IMR-90 (cell line): ENCODE measurements around the gene MUSTN1. TPM values are rescaled to one million over a fixed set of nuclear protein-coding genes. Genes with fewer than 3 reads are reported as not detected.
A peak's percentile ranks its signal among the peaks of the same experiment; 100 is the strongest.

Experiments used
- ATAC-seq: fragments of 200-7000 bp; cut with Tn5 transposase; 2 replicates; pipeline ENCODE4 v1.9.1; 2020; ENCODE audit warnings: low read depth, mild to moderate bottlenecking, moderate library complexity
- BruUV-seq: library from RNA; stranded (reverse); fragments of 400-500 nt; replicated peaks from 2 replicates; lab custom pipeline; 2021; lab: Mats Ljungman, UMichigan
- CTCF ChIA-PET: fragments of 300-600 bp; formaldehyde crosslinking; extraction: SDS; loops from one replicate; lab custom pipeline; 2021; ENCODE audit warnings: antibody characterized with exemption; lab: Yijun Ruan, JAX
- POLR2A ChIA-PET: fragments of 300-600 bp; sonication (Branson Sonifier 250); formaldehyde crosslinking; loops from one replicate; lab custom pipeline; 2022; ENCODE audit warnings: antibody characterized with exemption; ENCODE audit not compliant: unreplicated experiment; lab: Charles Lee
- DNase-seq: peaks from one replicate; pipeline ENCODE4 v3.0.0; 2013
- H2AFZ ChIP-seq: replicated peaks from 2 replicates; pipeline ENCODE3; 2013; ENCODE audit warnings: low read length, mild to moderate bottlenecking; ENCODE audit not compliant: poor library complexity
- H2AK5ac ChIP-seq: 2 replicates; pipeline ENCODE4 v1.6.1; 2013; ENCODE audit warnings: low read depth, low read length, inconsistent platforms
- H2AK9ac ChIP-seq: replicated peaks from 2 replicates; pipeline ENCODE3; 2013; ENCODE audit warnings: mild to moderate bottlenecking, low read depth, low read length, moderate library complexity; ENCODE audit not compliant: poor library complexity
- H2BK120ac ChIP-seq: 2 replicates; pipeline ENCODE4 v1.6.1; 2013; ENCODE audit warnings: low read depth, low read length, inconsistent platforms
- H2BK15ac ChIP-seq: 3 replicates; pipeline ENCODE4 v1.6.1; 2013; ENCODE audit warnings: low read depth, low read length, inconsistent platforms
- H2BK20ac ChIP-seq: 2 replicates; pipeline ENCODE4 v1.6.1; 2013; ENCODE audit warnings: low read depth, mild to moderate bottlenecking, inconsistent platforms, low read length, moderate library complexity
- H2BK5ac ChIP-seq: 2 replicates; pipeline ENCODE4 v1.6.1; 2013; ENCODE audit warnings: mild to moderate bottlenecking, low read depth, low read length, inconsistent platforms; ENCODE audit not compliant: poor library complexity, severe bottlenecking
- H3K14ac ChIP-seq: replicated peaks from 2 replicates; pipeline ENCODE4 v1.6.1; 2013; ENCODE audit warnings: low read depth, low read length, inconsistent platforms
- H3K18ac ChIP-seq: 2 replicates; pipeline ENCODE4 v1.6.1; 2013; ENCODE audit warnings: low read depth, low read length, control low read depth
- H3K23ac ChIP-seq: 2 replicates; pipeline ENCODE4 v1.6.1; 2013; ENCODE audit warnings: low read depth, low read length, inconsistent platforms
- H3K27ac ChIP-seq: 2 replicates; pipeline ENCODE4 v1.5.1; 2013; ENCODE audit warnings: mild to moderate bottlenecking, control low read depth, low read length; ENCODE audit not compliant: insufficient read depth
- H3K27me3 ChIP-seq: 2 replicates; pipeline ENCODE4 v1.6.1; 2013; ENCODE audit warnings: low read length; ENCODE audit not compliant: control insufficient read depth, insufficient read depth
- H3K36me3 ChIP-seq: 2 replicates; pipeline ENCODE4 v1.6.1; 2013; ENCODE audit warnings: low read length, mixed read lengths; ENCODE audit not compliant: control insufficient read depth, insufficient read depth
- H3K4ac ChIP-seq: 2 replicates; pipeline ENCODE4 v1.6.1; 2013; ENCODE audit warnings: low read depth, low read length, inconsistent platforms
- H3K4me1 ChIP-seq: 2 replicates; pipeline ENCODE4 v1.6.1; 2013; ENCODE audit warnings: low read length, mixed read lengths; ENCODE audit not compliant: control insufficient read depth, insufficient read depth
- H3K4me2 ChIP-seq: 2 replicates; pipeline ENCODE4 v1.6.1; 2013; ENCODE audit warnings: low read depth, mild to moderate bottlenecking, control low read depth, low read length, moderate library complexity
- H3K4me3 ChIP-seq: 2 replicates; pipeline ENCODE4 v1.5.1; 2013; ENCODE audit warnings: low read depth, mild to moderate bottlenecking, control low read depth, low read length, moderate library complexity; ENCODE audit not compliant: insufficient read depth
- H3K56ac ChIP-seq: 2 replicates; pipeline ENCODE4 v1.6.1; 2013; ENCODE audit warnings: low read length, inconsistent platforms; ENCODE audit not compliant: insufficient read depth; ENCODE audit errors: extremely low read depth
- H3K79me1 ChIP-seq, 2 experiments: 2 replicates each; pipeline ENCODE4 v1.6.1; 2013; ENCODE audit warnings: low read length in 2 of 2, inconsistent platforms in 1 of 2, low read depth in 1 of 2
- H3K9ac ChIP-seq: 2 replicates; pipeline ENCODE4 v1.6.1; 2013; ENCODE audit warnings: low read depth, low read length, control low read depth
- H3K9me1 ChIP-seq: 2 replicates; pipeline ENCODE4 v1.6.1; 2013; ENCODE audit warnings: low read length, inconsistent platforms; ENCODE audit not compliant: insufficient read depth
- H3K9me3 ChIP-seq: 2 replicates; pipeline ENCODE4 v1.6.1; 2013; ENCODE audit warnings: low read length; ENCODE audit not compliant: control insufficient read depth, insufficient read depth
- H4K20me1 ChIP-seq: 2 replicates; pipeline ENCODE4 v1.6.1; 2013; ENCODE audit warnings: low read length, inconsistent platforms; ENCODE audit not compliant: insufficient read depth
- H4K5ac ChIP-seq: 2 replicates; pipeline ENCODE4 v1.6.1; 2013; ENCODE audit warnings: mild to moderate bottlenecking, low read depth, low read length, control low read depth
- H4K8ac ChIP-seq, 2 experiments: 2 replicates each; pipeline ENCODE4 v1.6.1; 2013; ENCODE audit warnings: low read depth in 2 of 2, low read length in 2 of 2, control low read depth in 1 of 2, inconsistent platforms in 1 of 2
- H4K91ac ChIP-seq: 2 replicates; pipeline ENCODE4 v1.6.1; 2013; ENCODE audit warnings: low read depth, low read length, inconsistent platforms; ENCODE audit not compliant: insufficient read depth
- BHLHE40 ChIP-seq: fragments of 150-350 bp; IDR thresholded peaks from 2 replicates; pipeline ENCODE4 v1.6.1; 2016; ENCODE audit warnings: mild to moderate bottlenecking, low read depth, low read length
- CHD1 ChIP-seq: IDR thresholded peaks from 2 replicates; pipeline ENCODE4 v1.6.1; 2012; ENCODE audit warnings: low read depth, low read length, improper control_type of control experiment
- FOS ChIP-seq: fragments of 150-350 bp; IDR thresholded peaks from 2 replicates; pipeline ENCODE4 v1.6.1; 2016; ENCODE audit warnings: low read depth, low read length
- MAFK ChIP-seq: IDR thresholded peaks from 2 replicates; pipeline ENCODE4 v1.6.1; 2012; ENCODE audit warnings: low read depth, low read length, improper control_type of control experiment
- MAZ ChIP-seq: IDR thresholded peaks from 2 replicates; pipeline ENCODE4 v1.6.1; 2012; ENCODE audit warnings: low read depth, mild to moderate bottlenecking, low read length, improper control_type of control experiment, moderate library complexity, borderline replicate concordance
- MXI1 ChIP-seq: IDR thresholded peaks from 2 replicates; pipeline ENCODE4 v1.6.1; 2012; ENCODE audit warnings: low read depth, mild to moderate bottlenecking, low read length, moderate library complexity, borderline replicate concordance
- NFE2L2 ChIP-seq: fragments of 150-350 bp; IDR thresholded peaks from 2 replicates; pipeline ENCODE4 v1.6.1; 2016; ENCODE audit warnings: low read depth, mild to moderate bottlenecking, low read length
- POLR2A ChIP-seq: IDR thresholded peaks from 2 replicates; pipeline ENCODE4 v1.6.1; 2012; ENCODE audit warnings: mild to moderate bottlenecking, low read depth, low read length
- RAD21 ChIP-seq: IDR thresholded peaks from 2 replicates; pipeline ENCODE4 v1.6.1; 2012; ENCODE audit warnings: low read length, improper control_type of control experiment
- RCOR1 ChIP-seq: IDR thresholded peaks from 2 replicates; pipeline ENCODE4 v1.6.1; 2012; ENCODE audit warnings: mild to moderate bottlenecking, low read length, improper control_type of control experiment; ENCODE audit not compliant: insufficient replicate concordance
- RFX5 ChIP-seq: IDR thresholded peaks from 2 replicates; pipeline ENCODE4 v1.8.0; 2012; ENCODE audit warnings: low read depth, mild to moderate bottlenecking, low read length, moderate library complexity
- SMC3 ChIP-seq: fragments of 150-350 bp; IDR thresholded peaks from 2 replicates; pipeline ENCODE4 v1.6.1; 2016; ENCODE audit warnings: low read depth, mild to moderate bottlenecking, antibody characterized with exemption, low read length, moderate library complexity
- USF2 ChIP-seq: fragments of 150-350 bp; IDR thresholded peaks from 2 replicates; pipeline ENCODE4 v1.6.1; 2017; ENCODE audit warnings: mild to moderate bottlenecking, antibody characterized with exemption, low read length, low read depth
- WGBS, 2 experiments: methylation state at CpG; one replicate each; pipeline versions ENCODE4 v1.1.5 to v1.1.7; 2013; ENCODE audit warnings: missing lambda C conversion rate in 2 of 2; ENCODE audit not compliant: insufficient read length in 1 of 2; ENCODE audit errors: extremely low coverage in 2 of 2; 5-methylcytosine and 5-hydroxymethylcytosine counted together
- dilution Hi-C: fragments of 300-500 bp; cut with HindIII; formaldehyde crosslinking; loops from one replicate; pipeline ENCODE4 v1.14.3; 2018; ENCODE audit warnings: low sequenced_read_pairs; ENCODE audit not compliant: unreplicated experiment
- in situ Hi-C: fragments of 300-500 bp; cut with MboI; formaldehyde crosslinking; loops from 3 replicates; pipeline ENCODE4 v1.14.3; 2019; ENCODE audit warnings: low sequenced_read_pairs, inconsistent platforms, mixed read lengths
- intact Hi-C: fragments of 100-400 bp; cut with micrococcal nuclease; formaldehyde crosslinking; loops from 2 replicates; pipeline ENCODE4 v1.10.0; 2022
- polyA plus RNA-seq, 3 experiments: library from polyadenylated mRNA; depleted of rRNA; stranded (reverse); fragments of >200 nt; gene quantifications; 2 replicates each; pipeline ENCODE4 v1.2.3, GENCODE V29; 2012; ENCODE audit warnings: low replicate concordance in 1 of 3
- total RNA-seq: library from RNA; depleted of rRNA; stranded (reverse); fragments of >200 nt; gene quantifications from 2 replicates; pipeline ENCODE4 v1.2.3, GENCODE V29; 2012
- TF ChIP-seq, protein P1 (sequence below): fragments of 150-350 bp; IDR thresholded peaks from 2 replicates; pipeline ENCODE4 v1.6.1; 2016; ENCODE audit warnings: low read depth, mild to moderate bottlenecking, low read length, moderate library complexity, borderline replicate concordance
- TF ChIP-seq, protein P2 (sequence below): conservative IDR thresholded peaks from 2 replicates; pipeline ENCODE4 v1.5.1; 2012; ENCODE audit warnings: mild to moderate bottlenecking, low read depth, low read length, improper control_type of control experiment

MUSTN1 gene
- total and polyA plus RNA-seq, 2 of the 4 experiments (the other 2 are of a cell fraction): not detected

- 100% methylated on average over 1 of the region's 4 CpGs; no CpG with 5 or more reads in 1 of the 2 experiments for WGBS, 2 experiments
- Histone ChIP-seq H3K4me3 (no peak overlapping the region), H3K23ac (no peak overlapping the region), H3K18ac (no peak overlapping the region), H3K4me2 (no peak overlapping the region), H2AFZ (peak overlapping the region; percentile 32), H3K56ac (no peak overlapping the region), H3K27ac (no peak overlapping the region), H3K14ac (no peak overlapping the region), H4K5ac (peak overlapping the region; percentile 27; the same call in 1 of the 2 replicates), H3K36me3 (peaks cover 5% of the 10 kb centered on the region; the same call in 1 of the 2 replicates), H2AK5ac (no peak overlapping the region; the same call in 1 of the 2 replicates), H4K20me1 (peaks cover 1% of the 10 kb centered on the region; the same call in 1 of the 2 replicates), H2AK9ac (no peak overlapping the region), H3K79me1 (peaks cover 14 to 56% of the 10 kb centered on the region in 2 experiments), H2BK5ac (no peak overlapping the region), H4K91ac (no peak overlapping the region), H4K8ac (peak overlapping the region; percentile 48 to 49; a peak in 2 of 4 replicates), H3K4me1 (peaks cover 5% of the 10 kb centered on the region), H3K27me3 (no peaks in the 10 kb centered on the region), H2BK15ac (no peak overlapping the region), H2BK20ac (no peak overlapping the region), H3K9ac (no peak overlapping the region), H3K9me3 (no peaks in the 10 kb centered on the region), H2BK120ac (no peak overlapping the region), H3K9me1 (peaks cover 8% of the 10 kb centered on the region; the same call in 1 of the 2 replicates), H3K4ac (0 out of 2 replicates have a peak overlapping the region, but pooled peaks have one; percentile 45)
- POLR2A ChIA-PET: no interaction called here
- TF ChIP-seq, protein P1, sequence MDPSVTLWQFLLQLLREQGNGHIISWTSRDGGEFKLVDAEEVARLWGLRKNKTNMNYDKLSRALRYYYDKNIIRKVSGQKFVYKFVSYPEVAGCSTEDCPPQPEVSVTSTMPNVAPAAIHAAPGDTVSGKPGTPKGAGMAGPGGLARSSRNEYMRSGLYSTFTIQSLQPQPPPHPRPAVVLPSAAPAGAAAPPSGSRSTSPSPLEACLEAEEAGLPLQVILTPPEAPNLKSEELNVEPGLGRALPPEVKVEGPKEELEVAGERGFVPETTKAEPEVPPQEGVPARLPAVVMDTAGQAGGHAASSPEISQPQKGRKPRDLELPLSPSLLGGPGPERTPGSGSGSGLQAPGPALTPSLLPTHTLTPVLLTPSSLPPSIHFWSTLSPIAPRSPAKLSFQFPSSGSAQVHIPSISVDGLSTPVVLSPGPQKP: no peak
- no peak for TF ChIP-seq MAFK
- TF ChIP-seq MXI1: no peak
- TF ChIP-seq MAZ: no peak
- TF ChIP-seq RFX5: no peak
- TF ChIP-seq, protein P2, sequence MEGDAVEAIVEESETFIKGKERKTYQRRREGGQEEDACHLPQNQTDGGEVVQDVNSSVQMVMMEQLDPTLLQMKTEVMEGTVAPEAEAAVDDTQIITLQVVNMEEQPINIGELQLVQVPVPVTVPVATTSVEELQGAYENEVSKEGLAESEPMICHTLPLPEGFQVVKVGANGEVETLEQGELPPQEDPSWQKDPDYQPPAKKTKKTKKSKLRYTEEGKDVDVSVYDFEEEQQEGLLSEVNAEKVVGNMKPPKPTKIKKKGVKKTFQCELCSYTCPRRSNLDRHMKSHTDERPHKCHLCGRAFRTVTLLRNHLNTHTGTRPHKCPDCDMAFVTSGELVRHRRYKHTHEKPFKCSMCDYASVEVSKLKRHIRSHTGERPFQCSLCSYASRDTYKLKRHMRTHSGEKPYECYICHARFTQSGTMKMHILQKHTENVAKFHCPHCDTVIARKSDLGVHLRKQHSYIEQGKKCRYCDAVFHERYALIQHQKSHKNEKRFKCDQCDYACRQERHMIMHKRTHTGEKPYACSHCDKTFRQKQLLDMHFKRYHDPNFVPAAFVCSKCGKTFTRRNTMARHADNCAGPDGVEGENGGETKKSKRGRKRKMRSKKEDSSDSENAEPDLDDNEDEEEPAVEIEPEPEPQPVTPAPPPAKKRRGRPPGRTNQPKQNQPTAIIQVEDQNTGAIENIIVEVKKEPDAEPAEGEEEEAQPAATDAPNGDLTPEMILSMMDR: no peak
- no peak for TF ChIP-seq POLR2A
- no peak for TF ChIP-seq RAD21
- no peak for TF ChIP-seq FOS
- TF ChIP-seq BHLHE40: no peak
- no peak for TF ChIP-seq SMC3
- TF ChIP-seq USF2: no peak
- TF ChIP-seq CHD1: no peak
- no peak for TF ChIP-seq RCOR1
- no peak for TF ChIP-seq NFE2L2
- in situ Hi-C loops (no loop called here), dilution Hi-C loops (no loop called here), intact Hi-C loops (no loop called here)
- ATAC-seq: no peak
- CTCF ChIA-PET: interaction anchor here (1.1 to 2.0 kb wide), 3 partner anchors 8 to 11 kb away, joined by 3 to 7 read pairs (median 3); no protein-coding TSS in a partner anchor
- no peak for DNase-seq
- BruUV-seq: no TSS peak
Observed at GRCh38 chr3:52882377-52882776, 47.6 kb upstream of the MUSTN1 start.
